B cell (primary cell): ENCODE measurements around the gene RC3H1. TPM values are rescaled to one million over a fixed set of nuclear protein-coding genes. Genes with fewer than 3 reads are reported as not detected.

Source experiments
- ATAC-seq: fragments of 200-7000 bp; cut with Tn5 transposase; one replicate; pipeline ENCODE4 v1.10.0; 2021; ENCODE audit warnings: low read depth, mild to moderate bottlenecking, moderate number of reproducible peaks, moderate library complexity
- CTCF ChIA-PET: fragments of 350-600 bp; sonication (Branson Sonifier 250); formaldehyde crosslinking; loops from one replicate; lab custom pipeline; 2021; ENCODE audit warnings: antibody characterized with exemption, inconsistent platforms; lab: Charles Lee
- POLR2A ChIA-PET: fragments of 350-600 bp; sonication (Branson Sonifier 250); formaldehyde crosslinking; loops from one replicate; lab custom pipeline; 2021; ENCODE audit warnings: antibody characterized with exemption; lab: Charles Lee
- DNase-seq: peaks from one replicate; pipeline ENCODE4 v3.0.0; 2013
- H2AFZ ChIP-seq: 2 replicates; pipeline ENCODE4 v1.6.1; 2012; ENCODE audit warnings: mild to moderate bottlenecking, low read depth, low read length; ENCODE audit not compliant: insufficient read depth, poor library complexity, severe bottlenecking
- H3K27ac ChIP-seq, 2 donors: 1 replicate in 1 of 2; 2 replicates in 1 of 2; pipeline ENCODE4 v1.5.1; 2012 to 2013; ENCODE audit warnings: low read length in 2 of 2, mild to moderate bottlenecking in 2 of 2, moderate library complexity in 1 of 2
- H3K27me3 ChIP-seq, 4 experiments: fragments of 200-600 bp in 1 of 4; sonication (generic) in 1 of 4; replicated peaks in 1 of 4; 1 replicate in 2 of 4; 2 replicates in 2 of 4; pipeline versions ENCODE4 v1.6.1 to v1.7.0; 2013 to 2016; ENCODE audit warnings: low read length in 3 of 4, mild to moderate bottlenecking in 2 of 4, mixed read lengths in 1 of 4, moderate library complexity in 1 of 4; ENCODE audit not compliant: insufficient read depth in 4 of 4, control insufficient read depth in 3 of 4; ENCODE audit errors: control extremely low read depth in 1 of 4
- H3K36me3 ChIP-seq, 2 experiments: replicated peaks in 1 of 2; 1 replicate in 1 of 2; 2 replicates in 1 of 2; pipeline versions ENCODE4 v1.6.1 to v1.7.1; 2013; ENCODE audit warnings: low read length in 1 of 2; ENCODE audit not compliant: insufficient read depth in 2 of 2, control insufficient read depth in 1 of 2; ENCODE audit errors: control extremely low read depth in 1 of 2, extremely low read depth in 1 of 2
- H3K4me1 ChIP-seq, 2 donors: fragments of 200-600 bp in 1 of 2; sonication (generic) in 1 of 2; 1 replicate in 1 of 2; 2 replicates in 1 of 2; pipeline versions ENCODE4 v1.5.1 to v1.6.1; 2013 to 2017; ENCODE audit warnings: low read length in 2 of 2; ENCODE audit not compliant: control insufficient read depth in 2 of 2, insufficient read depth in 2 of 2
- H3K4me2 ChIP-seq: replicated peaks from 2 replicates; pipeline ENCODE3; 2012; ENCODE audit warnings: mild to moderate bottlenecking, low read depth, low read length; ENCODE audit not compliant: poor library complexity, severe bottlenecking
- H3K4me3 ChIP-seq, 5 experiments: fragments of 200-600 bp in 1 of 5; sonication (generic) in 1 of 5; 1 replicate in 3 of 5; 2 replicates in 2 of 5; pipeline versions ENCODE4 v1.5.1 to v1.7.0; 2011 to 2016; ENCODE audit warnings: low read length in 4 of 5, mild to moderate bottlenecking in 4 of 5, low read depth in 2 of 5, control low read depth in 1 of 5, moderate library complexity in 1 of 5; ENCODE audit not compliant: insufficient read depth in 1 of 5; ENCODE audit errors: control extremely low read depth in 1 of 5, extremely low read depth in 1 of 5
- H3K79me2 ChIP-seq: fragments of 200-600 bp; sonication (generic); one replicate; pipeline ENCODE4 v1.6.0; 2016; ENCODE audit warnings: low read length; ENCODE audit not compliant: control insufficient read depth, insufficient read depth
- H3K9ac ChIP-seq: fragments of 200-600 bp; sonication (generic); 2 replicates; pipeline ENCODE4 v1.6.1; 2017; ENCODE audit warnings: mild to moderate bottlenecking, low read length, moderate library complexity
- H3K9me3 ChIP-seq, 3 donors: one replicate each; pipeline versions ENCODE4 v1.6.1 to v1.7.1; 2013; ENCODE audit warnings: low read length in 2 of 3; ENCODE audit not compliant: control insufficient read depth in 2 of 3, insufficient read depth in 1 of 3; ENCODE audit errors: control extremely low read depth in 1 of 3
- H4K20me1 ChIP-seq: 2 replicates; pipeline ENCODE4 v1.6.0; 2012; ENCODE audit warnings: mild to moderate bottlenecking, low read length; ENCODE audit not compliant: insufficient read depth, control insufficient read depth, poor library complexity, severe bottlenecking
- H3K27ac Mint-ChIP-seq: one replicate; pipeline ENCODE4 v1.8.0; 2021; ENCODE audit warnings: mixed read lengths
- H3K27me3 Mint-ChIP-seq: one replicate; pipeline ENCODE4 v1.8.0; 2021; ENCODE audit warnings: mixed read lengths
- H3K4me1 Mint-ChIP-seq: one replicate; pipeline ENCODE4 v1.8.0; 2021; ENCODE audit warnings: mixed read lengths
- H3K4me3 Mint-ChIP-seq: one replicate; pipeline ENCODE4 v1.8.0; 2021; ENCODE audit warnings: mixed read lengths
- H3K9me3 Mint-ChIP-seq: one replicate; pipeline ENCODE4 v1.8.0; 2022; ENCODE audit warnings: mixed read lengths; ENCODE audit not compliant: insufficient read depth
- CTCF ChIP-seq: fragments of 200-600 bp; IDR thresholded peaks from one replicate; pipeline ENCODE4 v1.8.0; 2022; ENCODE audit warnings: antibody characterized with exemption, mild to moderate bottlenecking
- EZH2 ChIP-seq: IDR thresholded peaks from 2 replicates; pipeline ENCODE4 v1.6.1; 2012; ENCODE audit warnings: borderline replicate concordance, low read depth, mild to moderate bottlenecking, moderate library complexity, low read length; ENCODE audit not compliant: insufficient read depth, poor library complexity, severe bottlenecking
- WGBS: methylation state at CpG from one replicate; pipeline ENCODE4 v1.1.5; 2013; ENCODE audit warnings: missing lambda C conversion rate; ENCODE audit not compliant: insufficient coverage; 5-methylcytosine and 5-hydroxymethylcytosine counted together
- intact Hi-C: fragments of 100-400 bp; cut with micrococcal nuclease; formaldehyde crosslinking; loops from one replicate; pipeline ENCODE4 v1.10.0; 2022
- polyA plus RNA-seq: library from polyadenylated mRNA; depleted of rRNA; stranded (reverse); fragments of >200 nt; gene quantifications from 2 replicates; pipeline ENCODE4 v1.2.3, GENCODE V29; 2012
- total RNA-seq, 2 donors: library from RNA; stranded (reverse); fragments of 120-200 nt in 1 of 2; gene quantifications; 1 replicate in 1 of 2; 2 replicates in 1 of 2; pipeline versions ENCODE4 v1.2.3 to v1.2.4, GENCODE V29; 2013 to 2022

RC3H1 gene
- total and polyA plus RNA-seq, 2 donors (not counting 1 experiment from before 2014, with no cell fraction given): 6.8 to 84.5 TPM

- CTCF ChIA-PET: interaction anchor here (0.6 kb wide), 1 partner anchor 1152 kb away, joined by 3 read pairs; no protein-coding TSS in a partner anchor
- no peak for ATAC-seq
Measured at GRCh38 chr1:173888749-173889148, 133.4 kb downstream of the RC3H1 start.

DNA sequence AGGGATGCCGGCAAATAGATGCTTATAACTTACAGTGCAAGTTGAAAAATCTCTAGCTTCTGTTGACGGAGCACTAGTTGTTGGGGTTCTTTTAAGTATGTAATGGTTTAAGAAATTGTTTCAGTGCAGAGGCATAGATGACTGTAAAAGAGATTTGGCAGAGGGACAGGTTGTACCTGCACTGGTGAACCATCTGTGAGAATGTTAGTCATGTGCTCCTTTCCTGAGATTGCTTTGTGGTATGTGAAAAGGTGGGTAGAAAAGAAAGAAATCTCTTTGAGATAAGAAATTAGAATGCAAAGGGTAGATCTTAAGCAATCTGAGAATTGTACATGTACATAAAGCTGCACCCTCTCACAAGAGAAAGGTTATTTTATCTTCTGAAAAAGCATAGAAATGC, 134.5 kb downstream of the RC3H1 start:
- H3K4me2 ChIP-seq: no peak overlapping the region
- CTCF ChIA-PET: interaction anchor here (0.6 kb wide), 1 partner anchor 212 kb away, joined by 3 read pairs; no protein-coding TSS in a partner anchor
- POLR2A ChIA-PET: no interaction called here
- H3K27ac ChIP-seq: no peak overlapping the region
- intact Hi-C loops: no loop called here
- peaks cover 31% of the 10 kb centered on the region for H3K79me2 ChIP-seq
- no peak overlapping the region for H2AFZ ChIP-seq
- H3K36me3 ChIP-seq: peaks cover 2 to 27% of the 10 kb centered on the region in 2 experiments
- Mint-ChIP-seq H3K27ac (no peak overlapping the region), H3K9me3 (no peaks in the 10 kb centered on the region), H3K4me3 (no peak overlapping the region), H3K4me1 (no peaks in the 10 kb centered on the region), H3K27me3 (no peaks in the 10 kb centered on the region)
- no peaks in the 10 kb centered on the region for H3K9me3 ChIP-seq
- 96% methylated on average over 2 of the region's 2 CpGs for WGBS
- H3K27me3 ChIP-seq: no peaks in the 10 kb centered on the region
- H3K9ac ChIP-seq: no peak overlapping the region
- ATAC-seq (no peak), DNase-seq (no peak)
- no peaks in the 10 kb centered on the region for H3K4me1 ChIP-seq
- H4K20me1 ChIP-seq: peaks cover 6% of the 10 kb centered on the region
- H3K4me3 ChIP-seq: no peak overlapping the region
- TF ChIP-seq EZH2 (no peak), CTCF (no peak)

More at GRCh38 chr1:173888749-173889148, 133.4 kb downstream of the RC3H1 start:
- H3K4me1 Mint-ChIP-seq: no peaks in the 10 kb centered on the region
- intact Hi-C loops: no loop called here
- no peaks in the 10 kb centered on the region for H3K27me3 ChIP-seq
- H3K9ac ChIP-seq: no peak overlapping the region
- peaks cover 37% of the 10 kb centered on the region for H3K79me2 ChIP-seq
- no peak overlapping the region for H3K4me3 Mint-ChIP-seq
- DNase-seq: no peak
- no peaks in the 10 kb centered on the region for H3K27me3 Mint-ChIP-seq
- no peaks in the 10 kb centered on the region for H3K4me1 ChIP-seq
- H3K36me3 ChIP-seq: peaks cover 2 to 26% of the 10 kb centered on the region in 2 experiments
- peaks cover 6% of the 10 kb centered on the region for H4K20me1 ChIP-seq
- H3K4me3 ChIP-seq: no peak overlapping the region
- no peaks in the 10 kb centered on the region for H3K9me3 ChIP-seq
- no peak for TF ChIP-seq EZH2
- no peak for TF ChIP-seq CTCF
- H3K27ac ChIP-seq: no peak overlapping the region
- no peak overlapping the region for H3K27ac Mint-ChIP-seq
- H2AFZ ChIP-seq: no peak overlapping the region
- POLR2A ChIA-PET: no interaction called here
- no peak overlapping the region for H3K4me2 ChIP-seq
- no peaks in the 10 kb centered on the region for H3K9me3 Mint-ChIP-seq
